Left forelimb (tissue), 1 donor: ENCODE measurements around the gene GARRE1.

Source experiments
- DNase-seq: peaks from one replicate; pipeline ENCODE4 v3.0.0-alpha.2; 2018; ENCODE audit warnings: low spot score

Gene GARRE1

DNA sequence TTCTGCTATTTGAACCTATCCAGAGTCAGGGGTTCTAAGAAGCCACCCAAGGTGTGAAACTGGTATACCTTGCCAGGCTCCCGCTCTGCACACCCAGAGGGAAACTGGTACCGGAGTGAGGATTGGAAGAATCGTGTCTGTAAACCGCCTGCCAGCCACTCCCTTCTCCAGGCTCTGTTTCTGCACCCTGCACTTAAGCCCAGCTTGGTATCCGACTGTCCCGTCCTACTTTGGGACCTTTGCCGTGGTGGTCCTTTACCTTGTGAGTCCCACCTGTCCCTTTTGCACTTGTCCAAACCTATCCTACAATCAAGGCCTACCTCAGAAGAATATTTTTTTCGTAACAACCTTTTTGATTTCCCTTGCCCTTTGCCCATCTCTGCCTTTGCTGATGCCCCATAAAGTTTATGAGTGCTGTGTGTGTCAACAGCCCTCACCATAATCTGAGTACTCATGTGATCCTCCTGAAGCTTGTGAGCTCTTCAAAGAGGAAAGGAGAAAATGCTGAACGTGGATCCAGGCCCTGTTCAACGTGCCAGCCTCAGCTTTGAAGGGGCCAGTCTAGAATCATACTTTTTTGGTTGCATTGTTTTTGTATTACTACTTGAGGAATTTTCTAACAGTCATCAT, 44.7 kb downstream of the GARRE1 start:
- DNase-seq, result no peak

DNA sequence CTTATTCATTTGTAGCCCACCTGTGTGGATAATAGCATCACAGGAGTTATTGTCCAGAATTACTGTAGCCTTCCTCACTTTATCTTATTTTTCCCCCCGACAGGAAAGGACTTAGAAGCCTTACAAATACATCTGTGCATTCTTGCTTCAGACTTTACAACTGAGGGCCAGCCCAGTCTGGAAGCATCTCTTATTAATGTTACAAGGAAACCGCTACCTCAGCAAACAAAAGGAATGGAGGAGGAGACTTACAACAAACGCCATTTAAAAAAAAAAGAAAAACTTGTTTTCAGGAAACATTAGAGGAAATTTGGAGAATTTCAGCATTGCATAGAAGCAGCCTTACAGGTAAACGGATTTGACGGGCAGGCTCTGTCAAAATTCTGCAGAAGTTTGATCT, 45.2 kb downstream of the GARRE1 start:
- no peak for DNase-seq

DNA sequence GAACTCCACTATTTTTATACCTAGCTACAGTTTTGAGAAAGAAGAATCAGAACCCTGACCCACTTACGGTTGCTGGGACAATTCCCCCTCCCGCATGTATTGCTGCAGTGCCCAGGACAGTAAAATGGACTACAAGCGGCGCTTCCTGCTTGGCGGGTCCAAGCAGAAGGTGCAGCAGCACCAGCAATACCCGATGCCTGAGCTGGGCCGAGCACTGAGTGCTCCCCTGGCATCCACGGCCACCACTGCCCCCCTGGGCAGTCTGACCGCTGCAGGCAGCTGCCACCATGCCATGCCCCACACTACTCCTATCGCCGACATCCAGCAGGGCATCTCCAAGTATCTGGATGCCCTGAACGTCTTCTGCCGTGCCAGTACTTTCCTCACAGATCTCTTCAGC, 46.0 kb downstream of the GARRE1 start:
- DNase-seq, result no peak

DNA sequence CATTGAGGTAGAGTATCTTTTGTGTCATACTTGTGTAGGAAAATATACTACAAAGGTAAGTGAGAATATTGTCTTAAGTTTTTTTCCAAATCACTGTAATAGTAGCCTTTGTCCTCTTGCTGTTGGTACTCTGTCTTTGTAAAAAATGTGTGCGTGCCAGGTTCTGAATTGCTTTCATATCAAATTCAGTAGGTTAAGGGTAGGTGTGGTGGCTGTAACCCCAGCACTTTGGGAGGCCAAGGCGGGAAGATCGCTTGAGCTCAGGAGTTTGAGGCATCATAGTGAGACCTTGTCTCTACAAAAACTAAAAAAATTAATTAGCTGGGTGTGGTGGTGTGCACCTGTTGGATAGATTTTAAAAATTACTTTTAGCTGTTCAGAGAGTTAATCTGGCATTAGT, 46.6 kb downstream of the GARRE1 start:
- no peak for DNase-seq
